ENCODE measurements around the gene SUSD2. TPM values are rescaled to one million over a fixed set of nuclear protein-coding genes. Genes with fewer than 3 reads are reported as not detected.

Gene SUSD2
- total and polyA plus RNA-seq, 2 experiments from 2014 or later: 9.7 to 10.8 TPM

- DNase-seq (ENCODE audit: low spot score): no peak
- H3K36me3 ChIP-seq (replicated peaks; ENCODE audit: insufficient read depth, low read depth): no peaks in the 10 kb centered on the region
- H3K4me2 ChIP-seq: no peak overlapping the region
- TF ChIP-seq EZH2phosphoT487 (IDR thresholded peaks at IDR 0.05; ENCODE audit: low read depth, severe bottlenecking, unreplicated experiment) (no peak), CTCF (IDR thresholded peaks at IDR 0.05; ENCODE audit: poor library complexity) (no peak)
- H4K20me1 ChIP-seq (ENCODE audit: insufficient read depth, poor library complexity, severe bottlenecking): no peaks in the 10 kb centered on the region
- H3K27me3 ChIP-seq: no peaks in the 10 kb centered on the region
- 95% methylated on average over 15 of the region's 16 CpGs for WGBS (ENCODE audit: low lambda C conversion rate, missing lambda C conversion rate)
- H3K9me2 ChIP-seq (replicated peaks; ENCODE audit: insufficient read depth): no peaks in the 10 kb centered on the region
- peaks cover 4% of the 10 kb centered on the region for H3K4me1 ChIP-seq (ENCODE audit: insufficient read depth)
- no peaks in the 10 kb centered on the region for H3K9me3 ChIP-seq (ENCODE audit: low read depth)
- no peak overlapping the region for H3K27ac ChIP-seq
- H3K79me2 ChIP-seq: no peaks in the 10 kb centered on the region
- H3K4me3 ChIP-seq: no peak overlapping the region
- no peak overlapping the region for H2AFZ ChIP-seq
Observed at GRCh38 chr22:24184057-24184798, 2.9 kb downstream of the SUSD2 start.

- 93% methylated on average over 13 of the region's 16 CpGs for WGBS (ENCODE audit: low lambda C conversion rate, missing lambda C conversion rate)
- H3K27me3 ChIP-seq: no peaks in the 10 kb centered on the region
- no peaks in the 10 kb centered on the region for H3K9me2 ChIP-seq (replicated peaks; ENCODE audit: insufficient read depth)
- TF ChIP-seq EZH2 (IDR thresholded peaks at IDR 0.05; ENCODE audit: borderline replicate concordance) (no peak), EZH2phosphoT487 (IDR thresholded peaks at IDR 0.05; ENCODE audit: low read depth, severe bottlenecking, unreplicated experiment) (no peak), CTCF (IDR thresholded peaks at IDR 0.05; ENCODE audit: poor library complexity) (no peak)
- DNase-seq (ENCODE audit: low spot score): no peak
- no peak overlapping the region for H3K4me3 ChIP-seq
- no peak overlapping the region for H3K27ac ChIP-seq
- H3K9me3 ChIP-seq (ENCODE audit: low read depth): no peaks in the 10 kb centered on the region
- no peak overlapping the region for H2AFZ ChIP-seq
- peaks cover 4% of the 10 kb centered on the region for H3K4me1 ChIP-seq (ENCODE audit: insufficient read depth)
- no peaks in the 10 kb centered on the region for H3K79me2 ChIP-seq
- H4K20me1 ChIP-seq (ENCODE audit: insufficient read depth, poor library complexity, severe bottlenecking): no peaks in the 10 kb centered on the region
- H3K36me3 ChIP-seq (replicated peaks; ENCODE audit: insufficient read depth, low read depth): no peaks in the 10 kb centered on the region
- H3K4me2 ChIP-seq: no peak overlapping the region
Observed at GRCh38 chr22:24185001-24185500, 3.8 kb downstream of the SUSD2 start.

GRCh38 chr22:24185501-24186351, 4.4 kb downstream of the SUSD2 start:
- H4K20me1 ChIP-seq (ENCODE audit: insufficient read depth, poor library complexity, severe bottlenecking): no peaks in the 10 kb centered on the region
- H3K4me3 ChIP-seq: no peak overlapping the region
- H3K4me2 ChIP-seq: no peak overlapping the region
- TF ChIP-seq EZH2 (IDR thresholded peaks at IDR 0.05; ENCODE audit: borderline replicate concordance) (no peak), CTCF (IDR thresholded peaks at IDR 0.05; ENCODE audit: poor library complexity) (no peak), EZH2phosphoT487 (IDR thresholded peaks at IDR 0.05; ENCODE audit: low read depth, severe bottlenecking, unreplicated experiment) (no peak)
- H3K79me2 ChIP-seq: no peaks in the 10 kb centered on the region
- peaks cover 4% of the 10 kb centered on the region for H3K4me1 ChIP-seq (ENCODE audit: insufficient read depth)
- no peak overlapping the region for H3K27ac ChIP-seq
- DNase-seq (ENCODE audit: low spot score): no peak
- 96% methylated on average over 44 of the region's 51 CpGs for WGBS (ENCODE audit: low lambda C conversion rate, missing lambda C conversion rate)
- H3K36me3 ChIP-seq (replicated peaks; ENCODE audit: insufficient read depth, low read depth): no peaks in the 10 kb centered on the region
- H2AFZ ChIP-seq: no peak overlapping the region
- no peaks in the 10 kb centered on the region for H3K9me3 ChIP-seq (ENCODE audit: low read depth)
- H3K9me2 ChIP-seq (replicated peaks; ENCODE audit: insufficient read depth): no peaks in the 10 kb centered on the region
- no peaks in the 10 kb centered on the region for H3K27me3 ChIP-seq
